ENCODE results near the gene SHANK2.

The SHANK2 gene

GRCh38 chr11:71268706-71269321, 16.4 kb upstream of the SHANK2 start:
- no peak for DNase-seq

- DNase-seq, result no peak
Observed at GRCh38 chr11:71267807-71268421, 15.5 kb upstream of the SHANK2 start.

- DNase-seq, result no peak
Observed at GRCh38 chr11:71266114-71266833, 13.9 kb upstream of the SHANK2 start.

DNA sequence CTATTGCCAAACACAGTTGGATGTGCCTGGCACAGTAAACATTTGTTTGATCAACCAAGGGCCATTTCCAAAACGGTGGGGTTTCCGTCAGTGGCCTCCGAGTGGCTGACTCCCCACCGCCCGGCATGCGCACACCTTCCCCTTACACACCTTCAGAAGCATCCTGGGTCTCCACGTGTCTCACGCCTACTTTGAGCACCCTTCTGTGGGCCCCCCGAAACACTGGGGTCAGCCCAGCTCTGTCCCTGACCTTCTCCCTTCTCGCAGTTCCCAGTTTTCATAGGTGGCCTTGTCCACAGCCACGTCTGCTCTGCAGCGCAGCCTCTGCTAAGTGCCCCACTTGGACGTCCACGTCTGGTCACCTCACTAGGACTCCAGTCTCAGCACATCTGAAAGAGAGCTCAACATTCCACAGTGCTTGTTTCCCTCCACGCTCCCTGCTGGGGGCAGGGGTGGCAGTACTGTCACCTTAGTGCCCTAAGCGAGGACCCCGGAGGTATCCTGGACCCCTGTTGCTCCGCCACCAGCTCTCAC, 13.2 kb upstream of the SHANK2 start:
- no peak for DNase-seq

DNA sequence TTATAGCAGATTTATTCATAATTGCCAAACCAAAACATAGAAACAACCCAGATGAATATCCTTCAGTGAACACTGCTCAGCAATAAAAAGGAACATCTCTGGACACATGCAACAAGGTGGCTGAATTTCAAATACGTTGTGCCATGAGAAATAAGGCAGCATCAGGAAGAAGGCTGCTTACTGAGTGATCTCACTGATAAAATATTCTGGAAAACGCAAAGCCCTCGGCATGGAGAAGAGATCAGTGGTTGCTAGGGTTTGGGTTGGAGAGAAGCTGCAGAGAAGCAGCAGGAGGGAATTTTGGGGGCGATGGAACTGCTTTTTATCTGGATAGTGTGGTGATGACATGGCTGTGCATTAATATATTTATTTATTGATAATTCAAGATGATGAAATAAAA, 11.0 kb upstream of the SHANK2 start:
- DNase-seq, result no peak

- no peak for DNase-seq
Observed at GRCh38 chr11:71255800-71256479, 3.6 kb upstream of the SHANK2 start.

DNA sequence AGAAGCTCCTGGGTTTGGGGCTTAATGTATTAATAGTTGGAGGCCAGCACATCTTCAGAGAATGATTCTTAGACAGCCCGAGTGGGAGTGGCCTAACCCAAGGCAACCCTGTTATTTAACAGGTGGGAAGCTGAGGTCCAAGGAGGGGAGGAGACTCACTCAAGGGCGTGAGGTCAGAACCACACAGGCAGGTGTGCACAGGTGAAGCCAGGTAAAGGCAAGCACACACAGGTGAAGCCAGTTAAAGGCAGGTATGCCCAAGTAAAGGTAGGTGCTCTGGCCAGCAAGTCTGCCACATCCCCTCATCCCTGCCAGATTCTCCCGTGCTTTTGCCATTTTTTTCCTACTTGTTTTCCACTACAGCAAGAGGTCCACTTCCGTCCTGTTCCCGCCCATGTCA, 2.9 kb upstream of the SHANK2 start:
- no peak for DNase-seq

DNA sequence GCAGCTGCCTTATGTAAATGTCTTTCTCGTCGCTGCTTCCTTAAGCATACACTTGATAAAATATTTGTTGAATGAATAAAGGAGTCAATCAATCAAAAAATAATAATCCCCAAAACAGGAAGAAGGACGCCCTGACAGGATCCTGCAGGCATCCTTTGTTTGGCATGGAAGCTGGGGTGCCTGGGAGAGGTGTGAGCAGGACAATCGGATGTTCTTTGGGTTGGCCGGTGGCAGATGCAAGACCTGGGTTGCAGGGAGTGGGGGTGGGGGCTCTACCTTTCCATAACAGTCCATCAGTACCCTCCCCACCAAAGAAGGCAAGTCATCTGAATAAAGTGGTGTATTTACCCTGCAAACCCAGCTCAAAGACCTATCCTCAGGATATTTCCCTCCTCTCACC, 1.4 kb upstream of the SHANK2 start:
- no peak for DNase-seq

DNA sequence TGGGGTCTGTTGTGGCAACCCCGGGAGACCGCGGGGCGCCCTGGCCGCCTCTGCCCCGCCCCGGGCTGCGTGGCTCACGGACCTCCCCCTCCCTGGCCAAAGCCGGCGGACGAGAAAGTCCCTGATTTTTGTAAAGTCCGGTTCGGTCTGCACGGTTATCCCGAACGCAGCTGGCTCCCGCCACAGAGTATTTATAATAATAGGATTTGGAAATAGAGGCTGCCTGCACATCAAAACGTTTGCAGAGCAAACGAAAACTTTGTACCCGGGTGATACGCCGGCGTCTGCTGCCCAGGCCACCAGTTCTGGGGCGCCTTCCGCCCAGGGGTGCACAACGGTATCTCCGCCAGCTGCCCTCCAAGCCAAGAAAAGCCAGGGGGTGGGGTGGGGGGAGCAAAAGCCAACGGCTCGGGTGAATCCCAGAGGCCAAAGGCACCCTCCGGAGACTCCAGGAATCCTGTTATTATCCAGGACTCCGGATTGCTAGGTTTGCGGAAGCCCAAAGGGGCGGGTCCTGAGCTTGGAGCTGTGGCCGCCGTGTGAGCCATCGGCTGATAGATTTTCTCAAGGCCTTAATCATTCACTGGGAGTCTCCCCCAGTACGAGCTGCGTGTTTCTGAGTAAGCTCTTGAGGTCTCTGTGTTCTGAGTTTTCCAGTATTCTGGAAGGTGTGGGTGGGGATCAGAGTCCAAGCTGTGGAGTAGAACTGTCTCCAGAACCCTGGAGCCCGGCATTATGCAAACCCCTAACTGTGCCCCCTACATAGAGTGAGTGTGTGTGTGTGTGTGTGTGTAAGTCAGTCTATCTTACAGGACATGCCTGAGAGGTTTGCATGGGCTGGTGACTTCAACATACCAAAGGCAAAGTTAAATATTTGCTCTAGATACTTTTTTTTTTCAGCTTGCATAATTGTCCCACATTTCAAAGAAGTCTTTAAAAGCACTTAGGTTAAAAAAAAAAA, 673 bp upstream of the SHANK2 start:
- DNase-seq, result no peak

GRCh38 chr11:71251761-71252268, 562 bp downstream of the SHANK2 start:
- DNase-seq, result peak; percentile 24

GRCh38 chr11:71251151-71251721, 1.1 kb downstream of the SHANK2 start:
- DNase-seq, result no peak

DNA sequence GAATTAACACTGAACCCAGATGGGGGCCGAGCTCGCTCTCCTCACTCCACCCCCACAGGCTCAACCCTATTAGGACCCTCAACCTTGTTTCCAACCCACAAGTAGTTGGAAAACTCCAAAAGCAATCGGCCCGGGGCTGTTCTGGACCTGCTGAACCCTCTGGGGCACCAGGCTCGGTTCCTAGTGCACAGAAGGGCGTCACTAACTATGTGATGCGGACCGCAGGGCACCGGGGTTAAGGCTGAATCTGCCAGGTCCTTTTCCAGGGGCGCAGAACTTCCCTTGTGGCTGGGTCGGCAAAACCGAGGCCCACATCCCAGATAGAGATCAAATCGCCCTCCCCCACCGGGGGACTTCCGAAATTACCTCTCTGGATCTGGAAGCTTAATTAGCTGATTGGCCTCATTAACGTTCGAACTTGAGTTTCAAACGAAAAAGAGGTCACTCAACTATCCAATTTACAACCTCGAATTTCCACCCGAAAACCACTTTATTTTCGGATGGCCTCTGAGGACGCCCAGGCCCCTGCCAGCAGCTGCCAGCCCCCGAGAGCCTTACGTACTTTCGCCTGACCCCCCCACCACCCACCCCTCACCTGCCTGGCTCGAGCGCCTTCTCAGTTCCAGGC, 1.7 kb downstream of the SHANK2 start:
- DNase-seq, result no peak

DNA sequence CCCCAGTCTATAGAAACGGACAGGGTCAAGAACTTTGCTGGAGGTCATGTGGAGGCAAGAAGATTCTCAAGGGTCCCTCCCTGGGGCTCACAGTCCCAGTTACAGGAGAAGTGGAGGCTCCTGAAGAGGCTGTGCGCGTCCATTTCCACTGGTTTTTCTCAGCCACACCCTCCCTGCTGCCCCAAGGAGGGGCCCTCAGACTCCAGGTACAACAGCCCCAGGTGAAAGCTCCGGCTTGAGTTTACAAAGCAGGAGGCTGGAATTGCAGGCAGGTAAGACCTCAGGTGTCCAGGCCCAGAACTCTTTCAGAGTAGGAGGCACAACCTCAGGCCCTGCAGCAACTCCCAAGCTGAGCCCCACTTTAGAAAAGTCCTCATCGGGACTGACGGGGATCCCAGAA, 3.1 kb downstream of the SHANK2 start:
- no peak for DNase-seq

DNA sequence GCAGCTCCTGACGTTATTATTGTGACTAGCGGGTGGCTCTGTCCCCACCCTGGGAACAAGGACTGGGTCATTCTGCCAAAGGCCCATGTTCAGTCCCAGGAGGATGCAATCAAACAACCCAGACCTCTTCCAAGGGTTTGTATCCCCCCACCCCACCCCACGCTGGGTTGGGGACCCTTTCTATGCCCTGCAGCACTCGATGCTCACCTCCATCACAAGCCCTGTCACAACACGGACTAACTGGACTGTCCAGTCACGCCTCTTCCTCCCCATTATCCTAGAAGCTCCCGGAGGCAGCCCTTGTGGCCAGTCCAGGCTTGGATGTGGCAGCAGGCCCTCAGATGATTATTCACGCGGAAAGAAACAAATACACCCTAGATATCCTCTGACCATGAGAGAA, 3.7 kb downstream of the SHANK2 start:
- DNase-seq, result no peak

DNA sequence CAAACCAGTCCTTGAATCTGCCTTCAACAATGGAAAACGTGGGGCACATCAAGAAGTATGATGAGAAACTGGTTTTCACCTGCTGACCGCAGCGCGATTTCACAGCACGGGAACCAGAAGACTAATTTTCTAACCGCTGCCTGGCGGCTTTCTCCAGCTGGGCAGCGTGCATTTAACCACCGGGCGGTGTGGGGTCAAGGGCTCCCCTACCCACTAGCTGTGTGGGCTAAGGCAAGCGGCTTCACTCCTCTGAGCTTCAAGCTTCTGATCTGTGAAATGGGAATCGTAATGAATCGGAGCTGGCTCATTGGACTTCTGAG, 4.2 kb downstream of the SHANK2 start:
- DNase-seq, result no peak

- DNase-seq, result no peak
Observed at GRCh38 chr11:71247551-71248250, 4.7 kb downstream of the SHANK2 start.

GRCh38 chr11:71246559-71246958, 5.8 kb downstream of the SHANK2 start:
- no peak for DNase-seq

DNA sequence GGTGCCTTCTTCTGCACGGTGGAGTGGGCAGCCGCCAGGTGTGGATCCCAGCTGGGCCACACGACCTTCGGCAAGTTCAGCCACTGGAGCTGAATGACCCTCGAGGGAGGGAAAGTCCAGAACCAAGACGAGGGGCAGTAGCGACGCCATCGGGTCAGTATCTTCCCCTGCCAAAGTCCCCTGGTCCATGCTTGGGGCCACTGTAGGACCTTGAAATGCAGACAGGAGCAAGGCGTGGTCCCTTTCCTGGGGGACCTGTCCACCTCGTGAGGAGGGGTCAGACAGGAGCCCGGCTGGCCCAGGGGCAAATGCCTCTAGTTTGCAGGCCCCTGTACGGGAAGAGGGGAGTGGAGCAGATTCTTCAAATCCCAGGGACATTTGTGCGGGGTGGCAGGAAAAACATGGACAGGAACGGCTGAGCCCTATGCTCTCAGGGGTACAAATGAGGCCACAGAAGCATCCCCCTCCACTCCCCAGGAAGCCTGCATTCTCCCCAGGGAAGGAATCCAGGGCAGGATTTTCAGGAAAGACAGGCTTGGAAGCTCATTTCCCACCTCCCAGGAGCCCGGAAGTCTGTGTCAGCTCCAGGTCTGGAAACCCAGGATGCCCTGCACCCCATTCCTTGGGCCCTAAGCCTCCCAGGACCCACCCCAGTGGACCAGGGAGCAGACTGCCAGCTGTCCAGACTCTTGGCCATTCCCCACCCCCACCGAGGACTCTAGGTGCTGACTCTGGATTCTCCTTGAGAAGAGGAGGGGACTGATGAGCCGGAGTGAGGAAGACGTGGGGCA, 6.6 kb downstream of the SHANK2 start:
- no peak for DNase-seq

- DNase-seq, result no peak
Observed at GRCh38 chr11:71244116-71244810, 8.1 kb downstream of the SHANK2 start.
